K562 (cell line): ENCODE measurements around the gene PLPPR4. TPM values are rescaled to one million over a fixed set of nuclear protein-coding genes. Genes with fewer than 3 reads are reported as not detected.

ENCODE experiments used
- ATAC-seq: fragments of 200-7000 bp; cut with Tn5 transposase; 3 replicates; pipeline ENCODE4 v1.9.1; 2020; ENCODE audit warnings: moderate library complexity
- BruUV-seq: library from RNA; stranded (reverse); fragments of 400-500 nt; replicated peaks from 2 replicates; lab custom pipeline; 2021; lab: Mats Ljungman, UMichigan
- CTCF ChIA-PET: fragments of 300-600 bp; formaldehyde crosslinking; extraction: SDS; loops from one replicate; lab custom pipeline; 2021; ENCODE audit warnings: low intra/inter-chr PET ratio; lab: Yijun Ruan, JAX
- POLR2A ChIA-PET: fragments of 300-600, 350-650 bp; sonication (Branson Sonifier 250); formaldehyde crosslinking; extraction: SDS; loops from one replicate; lab custom pipeline; 2021; ENCODE audit warnings: antibody characterized with exemption, inconsistent platforms; lab: Yijun Ruan, JAX
- DNase-seq, 4 experiments: peaks; one replicate each; pipeline versions ENCODE4 v3.0.0 to v3.0.0-alpha.2; 2011 to 2018; ENCODE audit warnings: low spot score in 3 of 4, mixed read lengths in 3 of 4; ENCODE audit errors: extremely low read depth in 1 of 4
- FAIRE-seq: peaks from 2 replicates; lab custom pipeline; 2011; peaks lifted over from hg19 to GRCh38; lab: Jason Lieb, UNC
- H2AFZ ChIP-seq: 2 replicates; pipeline ENCODE4 v1.6.0; 2011; ENCODE audit warnings: low read depth, low read length, control low read depth, inconsistent platforms
- H3K27ac ChIP-seq: fragments of 200-600 bp; 3 replicates; pipeline ENCODE4 v1.8.0; 2011; ENCODE audit warnings: low read depth, mild to moderate bottlenecking, control low read depth, inconsistent platforms, low read length, moderate library complexity, mixed read lengths; ENCODE audit errors: extremely low read depth
- H3K27me3 ChIP-seq, 2 experiments: fragments of 300-600 bp in 1 of 2; 2 replicates in 1 of 2; 3 replicates in 1 of 2; pipeline versions ENCODE4 v1.6.0 to v1.8.0; 2011; ENCODE audit warnings: inconsistent platforms in 2 of 2, low read length in 2 of 2, mild to moderate bottlenecking in 1 of 2, mixed read lengths in 1 of 2, moderate library complexity in 1 of 2; ENCODE audit not compliant: control insufficient read depth in 2 of 2, insufficient read depth in 2 of 2
- H3K36me3 ChIP-seq: fragments of 300-600 bp; 3 replicates; pipeline ENCODE4 v1.8.0; 2011; ENCODE audit warnings: mild to moderate bottlenecking, low read length, inconsistent platforms; ENCODE audit not compliant: control insufficient read depth, insufficient read depth
- H3K4me1 ChIP-seq, 2 experiments: fragments of 200-600 bp in 1 of 2; replicated peaks in 1 of 2; 2 replicates in 1 of 2; 3 replicates in 1 of 2; pipeline versions ENCODE4 v1.5.1 to v1.8.0; 2011; ENCODE audit warnings: inconsistent platforms in 2 of 2, low read length in 2 of 2, mild to moderate bottlenecking in 1 of 2, mixed read lengths in 1 of 2, moderate library complexity in 1 of 2; ENCODE audit not compliant: control insufficient read depth in 2 of 2, insufficient read depth in 2 of 2
- H3K4me2 ChIP-seq: 2 replicates; pipeline ENCODE4 v1.6.1; 2011; ENCODE audit warnings: low read length, control low read depth, inconsistent platforms, mixed read lengths; ENCODE audit not compliant: insufficient read depth
- H3K4me3 ChIP-seq: fragments of 200-600 bp; sonication (generic), shearing (Covaris generic); 2 replicates; pipeline ENCODE4 v1.5.1; 2016; ENCODE audit warnings: control low read depth, inconsistent platforms
- H3K79me2 ChIP-seq: fragments of 200-600 bp; 3 replicates; pipeline ENCODE4 v1.8.0; 2011; ENCODE audit warnings: low read length, inconsistent platforms; ENCODE audit not compliant: control insufficient read depth, insufficient read depth
- H3K9ac ChIP-seq, 2 experiments: 2 replicates each; pipeline versions ENCODE4 v1.6.0 to v1.6.1; 2011; ENCODE audit warnings: low read depth in 2 of 2, low read length in 2 of 2, control low read depth in 1 of 2, inconsistent platforms in 1 of 2, mild to moderate bottlenecking in 1 of 2, mixed read lengths in 1 of 2; ENCODE audit not compliant: insufficient read depth in 1 of 2
- H3K9me1 ChIP-seq: one replicate; pipeline ENCODE4 v1.6.0; 2011; ENCODE audit warnings: inconsistent platforms, mild to moderate bottlenecking, low read length, moderate library complexity; ENCODE audit not compliant: control insufficient read depth, insufficient read depth
- H3K9me3 ChIP-seq: replicated peaks from 2 replicates; pipeline ENCODE4 v1.5.1; 2011; ENCODE audit warnings: low read depth, low read length, inconsistent platforms; ENCODE audit not compliant: control insufficient read depth, insufficient read depth
- H4K20me1 ChIP-seq: replicated peaks from 2 replicates; pipeline ENCODE4 v1.6.1; 2011; ENCODE audit warnings: low read length, inconsistent platforms, mixed read lengths; ENCODE audit not compliant: control insufficient read depth, insufficient read depth
- CEBPB ChIP-seq: fragments of 450-650 bp; IDR thresholded peaks from 2 replicates; pipeline ENCODE4 v1.6.1; 2016; ENCODE audit warnings: missing genetic modification characterization, missing compliant biosample characterization
- ETV1 ChIP-seq: fragments of 450-650 bp; conservative IDR thresholded peaks from 2 replicates; pipeline ENCODE4 v1.6.1; 2016; ENCODE audit warnings: missing genetic modification characterization, control low read depth, low read depth, missing compliant biosample characterization
- HMGN3 ChIP-seq: IDR thresholded peaks from 2 replicates; pipeline ENCODE4 v1.6.1; 2011; ENCODE audit warnings: borderline replicate concordance, low read depth, mild to moderate bottlenecking, mixed read lengths, low read length; ENCODE audit not compliant: insufficient read length; ENCODE audit errors: extremely low read depth
- NR4A1 ChIP-seq, 2 experiments: fragments of 250-450 bp in 1 of 2; fragments of 450-650 bp in 1 of 2; sonication (Bioruptor Pico) in 1 of 2; IDR thresholded peaks; 2 replicates each; pipeline versions ENCODE4 v1.4.0 to v1.6.1; 2016 to 2020; ENCODE audit warnings: mild to moderate bottlenecking in 2 of 2, missing compliant biosample characterization in 1 of 2, missing genetic modification characterization in 1 of 2, moderate library complexity in 1 of 2
- TRIM28 ChIP-seq: fragments of 450-650 bp; IDR thresholded peaks from 2 replicates; pipeline ENCODE4 v1.6.1; 2017
- ZNF239 ChIP-seq: fragments of 250-450 bp; sonication (Bioruptor Pico); IDR thresholded peaks from 2 replicates; pipeline ENCODE4 v1.4.0; 2020; ENCODE audit warnings: mild to moderate bottlenecking
- ZNF311 ChIP-seq: fragments of 250-450 bp; sonication (Bioruptor Pico); IDR thresholded peaks from 2 replicates; pipeline ENCODE4 v1.4.0; 2020; ENCODE audit warnings: mild to moderate bottlenecking, moderate library complexity
- ZNF766 ChIP-seq: fragments of 200-800 bp; sonication (Bioruptor generic); conservative IDR thresholded peaks from 2 replicates; pipeline ENCODE4 v1.6.1; 2016; ENCODE audit warnings: missing genetic modification characterization, missing compliant biosample characterization
- ZNF830 ChIP-seq: fragments of 250-450 bp; sonication (Bioruptor Pico); IDR thresholded peaks from 2 replicates; pipeline ENCODE4 v1.5.0; 2021; ENCODE audit warnings: mild to moderate bottlenecking
- ZSCAN29 ChIP-seq: fragments of 450-650 bp; IDR thresholded peaks from 2 replicates; pipeline ENCODE4 v1.6.1; 2017
- WGBS: fragments of 100-300 bp; shearing (Covaris generic); methylation state at CpG from one replicate; pipeline ENCODE4 v1.1.6; 2016; ENCODE audit warnings: low coverage, mixed read lengths; ENCODE audit not compliant: insufficient coverage; ENCODE audit errors: missing lambda C conversion rate; 5-methylcytosine and 5-hydroxymethylcytosine counted together
- in situ Hi-C: fragments of 300-500 bp; cut with MboI; formaldehyde crosslinking; loops from 4 replicates; pipeline ENCODE4 v1.15.0; 2018; ENCODE audit warnings: inconsistent platforms, mixed read lengths
- intact Hi-C: fragments of 100-400 bp; cut with micrococcal nuclease; formaldehyde crosslinking; loops from 2 replicates; pipeline ENCODE4 v1.14.2; 2022
- polyA plus RNA-seq, 8 experiments: library from polyadenylated mRNA; depleted of rRNA in 4 of 8; stranded (reverse) in 5 of 8; unstranded in 3 of 8; fragments of >200 nt; fragmentation: Nextera tagmentation in 2 of 8; fragmentation: Illumina TruSeq in 1 of 8; extraction: Ambion mirVana in 2 of 8; extraction: Trizol in 1 of 8; gene quantifications; 2 replicates each; pipeline versions ENCODE4 v1.2.1 to v1.2.3, GENCODE V29; 2011 to 2014; ENCODE audit warnings: inconsistent platforms in 1 of 8, missing spikeins in 1 of 8
- total RNA-seq, 7 experiments: library from RNA; depleted of rRNA in 6 of 7; stranded (reverse); fragments of >200 nt in 6 of 7; fragmentation: Illumina TruSeq in 2 of 7; extraction: Trizol in 2 of 7; gene quantifications; 2 replicates each; pipeline versions ENCODE4 v1.2.1 to v1.2.3, GENCODE V29; 2011 to 2021; ENCODE audit warnings: low replicate concordance in 1 of 7
- TF ChIP-seq, protein P1 (sequence below): sonication (generic); IDR thresholded peaks from 2 replicates; pipeline ENCODE4 v1.6.1; 2016
- TF ChIP-seq, protein P2 (sequence below): sonication (generic); formaldehyde crosslinking; IDR thresholded peaks from 2 replicates; pipeline ENCODE4 v1.4.0; 2020; ENCODE audit warnings: mild to moderate bottlenecking, missing genetic modification reagents

The PLPPR4 gene
- total and polyA plus RNA-seq, 9 of the 15 experiments (the other 6 are each of a cell fraction or from before 2014, with no cell fraction given), result not detected

DNA sequence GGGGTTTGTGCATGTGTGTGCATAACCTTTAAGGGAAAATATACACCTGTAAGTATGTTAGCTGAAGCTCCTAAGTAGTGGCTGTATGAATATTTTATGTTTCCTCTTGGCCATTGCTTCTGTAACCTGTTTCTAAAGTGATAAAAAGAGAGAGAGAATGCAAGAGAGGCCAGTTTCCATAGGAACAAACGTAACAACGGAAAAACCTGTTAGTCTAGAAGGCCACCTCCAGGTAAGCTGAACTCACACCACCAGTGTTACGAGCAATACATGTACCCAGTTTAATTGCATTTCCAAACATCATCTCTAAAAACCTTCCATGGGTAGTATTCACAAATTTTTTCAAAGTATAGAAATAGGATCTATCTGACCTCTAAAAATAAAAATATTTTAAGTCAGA lies 63.1 kb downstream of the PLPPR4 start (continued):
- TF ChIP-seq, protein P1, sequence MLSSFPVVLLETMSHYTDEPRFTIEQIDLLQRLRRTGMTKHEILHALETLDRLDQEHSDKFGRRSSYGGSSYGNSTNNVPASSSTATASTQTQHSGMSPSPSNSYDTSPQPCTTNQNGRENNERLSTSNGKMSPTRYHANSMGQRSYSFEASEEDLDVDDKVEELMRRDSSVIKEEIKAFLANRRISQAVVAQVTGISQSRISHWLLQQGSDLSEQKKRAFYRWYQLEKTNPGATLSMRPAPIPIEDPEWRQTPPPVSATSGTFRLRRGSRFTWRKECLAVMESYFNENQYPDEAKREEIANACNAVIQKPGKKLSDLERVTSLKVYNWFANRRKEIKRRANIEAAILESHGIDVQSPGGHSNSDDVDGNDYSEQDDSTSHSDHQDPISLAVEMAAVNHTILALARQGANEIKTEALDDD, result no peak
- no peak for TF ChIP-seq ZNF311 (CRISPR knock-in tag)
- no peak for TF ChIP-seq ETV1 (tag)
- TF ChIP-seq, all 486 proteins: peak for 0

DNA sequence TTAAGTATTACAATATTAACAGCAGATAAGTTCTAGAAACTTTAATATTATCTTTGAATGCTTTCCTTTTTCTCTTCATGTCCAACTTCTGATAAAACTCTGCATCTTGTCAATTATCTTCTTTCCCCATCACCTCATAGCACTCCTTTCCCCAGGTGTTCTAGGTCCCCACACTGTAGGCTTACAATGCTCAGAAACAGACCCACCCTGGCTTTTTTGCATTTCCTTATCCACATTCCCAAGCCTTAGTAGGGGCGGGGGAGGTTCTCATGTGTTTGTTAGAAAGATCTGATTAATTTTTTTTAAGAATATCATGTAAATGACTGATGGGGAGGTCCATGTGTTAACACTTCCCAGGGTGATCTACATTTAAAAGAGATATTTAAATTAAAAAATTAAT lies 63.9 kb downstream of the PLPPR4 start:
- WGBS, result 0% methylated on average over 1 of the region's 1 CpG
- ATAC-seq, result no peak
- POLR2A ChIA-PET, result no interaction called here

More for the DNA sequence above, 63.9 kb downstream of the PLPPR4 start:
- H3K27ac ChIP-seq, result no peak overlapping the region
- no TSS peak for BruUV-seq
- CTCF ChIA-PET, result no interaction called here
- H3K4me1 ChIP-seq, result no peaks in the 10 kb centered on the region
- no peaks in the 10 kb centered on the region for H3K9me1 ChIP-seq
- H3K4me2 ChIP-seq, result no peak overlapping the region
- DNase-seq (no peak), FAIRE-seq (no peak)
- no peak overlapping the region for H3K9ac ChIP-seq
- no peak overlapping the region for H2AFZ ChIP-seq
- no peaks in the 10 kb centered on the region for H4K20me1 ChIP-seq
- H3K9me3 ChIP-seq, result no peaks in the 10 kb centered on the region
- intact Hi-C loops (no loop called here), in situ Hi-C loops (no loop called here)
- H3K36me3 ChIP-seq, result no peaks in the 10 kb centered on the region
- H3K79me2 ChIP-seq, result no peaks in the 10 kb centered on the region
- TF ChIP-seq CEBPB (tag) (no peak), ZNF239 (CRISPR knock-in tag) (no peak), ZSCAN29 (no peak), NR4A1 (CRISPR knock-in tag; IDR thresholded peaks at IDR 0.05) (no peak), NR4A1 (tag; IDR thresholded peaks at IDR 0.05) (no peak), HMGN3 (no peak), TRIM28 (no peak), ZNF830 (CRISPR knock-in tag) (no peak), ZNF766 (no peak)
- TF ChIP-seq, protein P2, sequence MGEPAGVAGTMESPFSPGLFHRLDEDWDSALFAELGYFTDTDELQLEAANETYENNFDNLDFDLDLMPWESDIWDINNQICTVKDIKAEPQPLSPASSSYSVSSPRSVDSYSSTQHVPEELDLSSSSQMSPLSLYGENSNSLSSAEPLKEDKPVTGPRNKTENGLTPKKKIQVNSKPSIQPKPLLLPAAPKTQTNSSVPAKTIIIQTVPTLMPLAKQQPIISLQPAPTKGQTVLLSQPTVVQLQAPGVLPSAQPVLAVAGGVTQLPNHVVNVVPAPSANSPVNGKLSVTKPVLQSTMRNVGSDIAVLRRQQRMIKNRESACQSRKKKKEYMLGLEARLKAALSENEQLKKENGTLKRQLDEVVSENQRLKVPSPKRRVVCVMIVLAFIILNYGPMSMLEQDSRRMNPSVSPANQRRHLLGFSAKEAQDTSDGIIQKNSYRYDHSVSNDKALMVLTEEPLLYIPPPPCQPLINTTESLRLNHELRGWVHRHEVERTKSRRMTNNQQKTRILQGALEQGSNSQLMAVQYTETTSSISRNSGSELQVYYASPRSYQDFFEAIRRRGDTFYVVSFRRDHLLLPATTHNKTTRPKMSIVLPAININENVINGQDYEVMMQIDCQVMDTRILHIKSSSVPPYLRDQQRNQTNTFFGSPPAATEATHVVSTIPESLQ, result no peak
- no peak overlapping the region for H3K4me3 ChIP-seq
- H3K27me3 ChIP-seq, result no peaks in the 10 kb centered on the region
